SK-N-SH (cell line): ENCODE measurements around the gene SIGLEC6. TPM values are rescaled to one million over a fixed set of nuclear protein-coding genes. Genes with fewer than 3 reads are reported as not detected.

Experiments
- CTCF ChIA-PET: fragments of 300-600, 350-600 bp; formaldehyde crosslinking; extraction: SDS; loops from one replicate; lab custom pipeline; 2021; lab: Yijun Ruan, JAX
- POLR2A ChIA-PET: fragments of 350-600 bp; sonication (Branson Sonifier 250); formaldehyde crosslinking; extraction: SDS; loops from one replicate; lab custom pipeline; 2020; ENCODE audit warnings: antibody characterized with exemption, inconsistent platforms; lab: Yijun Ruan, JAX
- DNase-seq: peaks from one replicate; pipeline ENCODE4 v3.0.0; 2012
- H2AFZ ChIP-seq: fragments of 200-600 bp; sonication (generic); 2 replicates; pipeline ENCODE4 v1.8.1; 2016; ENCODE audit warnings: antibody characterized with exemption, mild to moderate bottlenecking, low read depth
- H3F3A ChIP-seq: fragments of 200-600 bp; sonication (generic); replicated peaks from 2 replicates; pipeline ENCODE3; 2016; ENCODE audit warnings: antibody characterized with exemption, mild to moderate bottlenecking; ENCODE audit not compliant: insufficient read depth
- H3K27ac ChIP-seq, 2 experiments: fragments of 200-500 bp in 1 of 2; fragments of 200-600 bp in 1 of 2; sonication (Bioruptor generic) in 1 of 2; sonication (generic), shearing (Covaris generic) in 1 of 2; 2 replicates each; pipeline versions ENCODE4 v1.5.1 to v1.6.1; 2014 to 2016; ENCODE audit warnings: low read depth in 2 of 2, inconsistent platforms in 1 of 2, low read length in 1 of 2, mild to moderate bottlenecking in 1 of 2, mixed read lengths in 1 of 2
- H3K27me3 ChIP-seq: fragments of 200-600 bp; sonication (generic), shearing (Covaris generic); 2 replicates; pipeline ENCODE4 v1.6.1; 2016; ENCODE audit warnings: mixed run types; ENCODE audit not compliant: insufficient read depth
- H3K36me3 ChIP-seq, 2 experiments: fragments of 200-500 bp in 1 of 2; fragments of 200-600 bp in 1 of 2; sonication (Bioruptor generic) in 1 of 2; sonication (generic) in 1 of 2; replicated peaks in 1 of 2; 2 replicates each; pipeline versions ENCODE3 to v1.5.1; 2014 to 2016; ENCODE audit warnings: low read length in 1 of 2, mild to moderate bottlenecking in 1 of 2; ENCODE audit not compliant: insufficient read depth in 2 of 2, control insufficient read depth in 1 of 2
- H3K4me1 ChIP-seq, 2 experiments: fragments of 200-500 bp in 1 of 2; fragments of 200-600 bp in 1 of 2; sonication (Bioruptor generic) in 1 of 2; sonication (generic), shearing (Covaris generic) in 1 of 2; 2 replicates each; pipeline versions ENCODE4 v1.5.1 to v1.6.1; 2014 to 2016; ENCODE audit warnings: low read depth in 1 of 2, low read length in 1 of 2, mixed run types in 1 of 2; ENCODE audit not compliant: insufficient read depth in 2 of 2, control insufficient read depth in 1 of 2
- H3K4me2 ChIP-seq: fragments of 200-600 bp; sonication (generic), shearing (Covaris generic); 2 replicates; pipeline ENCODE4 v1.6.1; 2017; ENCODE audit warnings: mixed run types
- H3K4me3 ChIP-seq, 2 experiments: fragments of 200-500 bp in 1 of 2; fragments of 200-600 bp in 1 of 2; sonication (Bioruptor generic) in 1 of 2; sonication (generic), shearing (Covaris generic) in 1 of 2; 2 replicates each; pipeline versions ENCODE4 v1.5.1 to v1.8.1; 2014 to 2016; ENCODE audit warnings: low read depth in 2 of 2, inconsistent platforms in 1 of 2, low read length in 1 of 2, mild to moderate bottlenecking in 1 of 2, mixed read lengths in 1 of 2, moderate library complexity in 1 of 2
- H3K79me2 ChIP-seq: fragments of 200-600 bp; sonication (generic); 2 replicates; pipeline ENCODE4 v1.8.1; 2017; ENCODE audit warnings: mild to moderate bottlenecking; ENCODE audit not compliant: insufficient read depth
- H3K9ac ChIP-seq: fragments of 200-600 bp; sonication (generic); 2 replicates; pipeline ENCODE4 v1.6.1; 2017; ENCODE audit warnings: mixed run types
- H3K9me2 ChIP-seq: fragments of 200-600 bp; sonication (generic); 2 replicates; pipeline ENCODE4 v1.6.1; 2017; ENCODE audit warnings: mixed run types
- H3K9me3 ChIP-seq: fragments of 200-600 bp; sonication (generic); 2 replicates; pipeline ENCODE4 v1.6.1; 2017; ENCODE audit warnings: mixed run types, mild to moderate bottlenecking, moderate library complexity
- H4K20me1 ChIP-seq: fragments of 200-600 bp; sonication (generic); 2 replicates; pipeline ENCODE4 v1.6.1; 2017; ENCODE audit warnings: mild to moderate bottlenecking, mixed run types; ENCODE audit not compliant: insufficient read depth
- ELF1 ChIP-seq: IDR thresholded peaks from 2 replicates; pipeline ENCODE4 v1.4.0; 2012
- FOXJ3 ChIP-seq: sonication (generic); formaldehyde crosslinking; IDR thresholded peaks from 2 replicates; pipeline ENCODE4 v1.5.1; 2020; ENCODE audit warnings: mild to moderate bottlenecking, missing genetic modification reagents
- GABPA ChIP-seq: IDR thresholded peaks from 2 replicates; pipeline ENCODE4 v1.4.0; 2012; ENCODE audit warnings: low read depth, mild to moderate bottlenecking
- GATA2 ChIP-seq: sonication (generic); formaldehyde crosslinking; IDR thresholded peaks from 2 replicates; pipeline ENCODE4 v1.5.0; 2020; ENCODE audit warnings: mild to moderate bottlenecking, missing genetic modification reagents
- IRF3 ChIP-seq: fragments of 150-350 bp; IDR thresholded peaks from 2 replicates; pipeline ENCODE4 v1.6.1; 2016; ENCODE audit warnings: mild to moderate bottlenecking, low read depth, low read length
- JUND ChIP-seq: IDR thresholded peaks from 2 replicates; pipeline ENCODE4 v1.4.0; 2012
- MAX ChIP-seq: IDR thresholded peaks from 2 replicates; pipeline ENCODE4 v1.4.0; 2012; ENCODE audit warnings: low read depth
- MEF2A ChIP-seq: IDR thresholded peaks from 2 replicates; pipeline ENCODE4 v1.4.0; 2012; ENCODE audit warnings: low read depth, borderline replicate concordance
- MXI1 ChIP-seq: IDR thresholded peaks from 2 replicates; pipeline ENCODE4 v1.6.1; 2012; ENCODE audit warnings: mild to moderate bottlenecking, low read depth, low read length, improper control_type of control experiment
- NFIC ChIP-seq: IDR thresholded peaks from 2 replicates; pipeline ENCODE4 v1.4.0; 2012; ENCODE audit warnings: borderline replicate concordance
- PBX3 ChIP-seq: IDR thresholded peaks from 2 replicates; pipeline ENCODE4; 2012
- REST ChIP-seq: IDR thresholded peaks from 2 replicates; pipeline ENCODE4 v1.6.1; 2012; ENCODE audit warnings: mild to moderate bottlenecking, low read depth, low read length, moderate library complexity
- RFX5 ChIP-seq: IDR thresholded peaks from 2 replicates; pipeline ENCODE4 v1.6.1; 2012; ENCODE audit warnings: mild to moderate bottlenecking, improper control_type of control experiment, low read length
- RXRA ChIP-seq: IDR thresholded peaks from 2 replicates; pipeline ENCODE4 v1.4.0; 2012; ENCODE audit warnings: low read depth, mild to moderate bottlenecking, borderline replicate concordance
- SIN3A ChIP-seq: IDR thresholded peaks from 2 replicates; pipeline ENCODE4 v1.6.1; 2012; ENCODE audit warnings: low read depth, mild to moderate bottlenecking, low read length, moderate library complexity, borderline replicate concordance
- TAF1 ChIP-seq: IDR thresholded peaks from 2 replicates; pipeline ENCODE4 v1.6.1; 2012; ENCODE audit warnings: low read depth, mild to moderate bottlenecking, low read length, moderate library complexity, borderline replicate concordance
- TEAD4 ChIP-seq: IDR thresholded peaks from 2 replicates; pipeline ENCODE4 v1.4.0; 2012; ENCODE audit warnings: mild to moderate bottlenecking, borderline replicate concordance; ENCODE audit not compliant: insufficient read depth
- USF1 ChIP-seq: IDR thresholded peaks from 2 replicates; pipeline ENCODE4 v1.4.0; 2012; ENCODE audit warnings: low read depth, borderline replicate concordance
- YY1 ChIP-seq: IDR thresholded peaks from 2 replicates; pipeline ENCODE4 v1.4.0; 2012; ENCODE audit warnings: low read depth, mild to moderate bottlenecking
- WGBS: methylation state at CpG from one replicate; pipeline ENCODE4 v1.1.6; 2017; ENCODE audit warnings: low lambda C conversion rate; 5-methylcytosine and 5-hydroxymethylcytosine counted together
- polyA plus RNA-seq, 3 experiments: library from polyadenylated mRNA; depleted of rRNA; stranded (reverse); fragments of >200 nt; gene quantifications; 2 replicates each; pipeline ENCODE4 v1.2.3, GENCODE V29; 2012

Gene SIGLEC6
- polyA plus RNA-seq, 1 of the 3 experiments (the other 2 are of a cell fraction): not detected

- POLR2A ChIA-PET: no interaction called here
- Histone ChIP-seq H3K27me3 (peaks cover 39% of the 10 kb centered on the region; the same call in 1 of the 2 replicates), H3F3A (peaks cover 5% of the 10 kb centered on the region), H4K20me1 (no peaks in the 10 kb centered on the region), H3K9me2 (no peaks in the 10 kb centered on the region), H3K9me3 (no peaks in the 10 kb centered on the region; the same call in 1 of the 2 replicates), H3K79me2 (no peaks in the 10 kb centered on the region), H3K4me2 (no peak overlapping the region), H3K4me1 (no peaks in the 10 kb centered on the region), H3K36me3 (no peaks in the 10 kb centered on the region), H3K9ac (no peak overlapping the region), H2AFZ (no peak overlapping the region), H3K4me3 (no peak overlapping the region), H3K27ac (no peak overlapping the region)
- TF ChIP-seq IRF3 (no peak), RXRA (no peak), MEF2A (no peak), USF1 (no peak), GATA2 (CRISPR knock-in tag) (no peak), GABPA (no peak), ELF1 (no peak), MAX (no peak), FOXJ3 (CRISPR knock-in tag) (no peak), NFIC (no peak), MXI1 (no peak), TEAD4 (no peak), TAF1 (no peak), REST (no peak), RFX5 (no peak), SIN3A (no peak), PBX3 (no peak), YY1 (no peak), JUND (no peak)
- DNase-seq: no peak
- CTCF ChIA-PET: interaction anchor here (0.8 kb wide), 1 partner anchor 91 kb away, joined by 3 read pairs; no protein-coding TSS in a partner anchor
- WGBS: 13% methylated on average over 6 of the region's 6 CpGs
These were observed 33.3 kb upstream of the SIGLEC6 start for GRCh38 chr19:51564791-51565190.
